ENCODE results near the gene ARHGAP10. TPM values are rescaled to one million over a fixed set of nuclear protein-coding genes. Genes with fewer than 3 reads are reported as not detected.

ARHGAP10 gene
- total and polyA plus RNA-seq, 10 of the 15 experiments (the other 5 are each of a cell fraction or from before 2014, with no cell fraction given): 1.3 to 25.8 (median 17.2) TPM

GRCh38 chr4:147683717-147684700 lies 47.9 kb upstream of the ARHGAP10 start, which contains the start of gene PRMT9 (continued):
- TF ChIP-seq ZBTB4 (CRISPR knock-in tag; IDR thresholded peaks at IDR 0.05) (no peak), BMI1 (IDR thresholded peaks at IDR 0.05; ENCODE audit: borderline replicate concordance) (no peak), SIN3A (IDR thresholded peaks at IDR 0.05; ENCODE audit: low read depth, low read length) (no peak; the same call in 1 of the 2 replicates), MTA2 (IDR thresholded peaks at IDR 0.05; ENCODE audit: low read depth) (peak; percentile 42; the same call in 1 of the 2 replicates), SMC3 (IDR thresholded peaks at IDR 0.05; ENCODE audit: borderline replicate concordance, low read length) (no peak), CREB1 (IDR thresholded peaks at IDR 0.05; ENCODE audit: low read depth) (peak; percentile 99), CTCF (IDR thresholded peaks at IDR 0.05 in 2 of 3, conservative IDR thresholded peaks at IDR 0.05 in 1 of 3; ENCODE audit: control insufficient read depth in 2 of 3, extremely low read depth in 1 of 3, insufficient read depth in 1 of 3, low read depth in 3 of 3, low read length in 3 of 3) (no peak), ZNF24 (IDR thresholded peaks at IDR 0.05) (no peak), NFYA (IDR thresholded peaks at IDR 0.05; ENCODE audit: borderline replicate concordance, low read depth, low read length) (no peak), ZBED1 (IDR thresholded peaks at IDR 0.05; ENCODE audit: borderline replicate concordance) (no peak), CHD2 (IDR thresholded peaks at IDR 0.05; ENCODE audit: borderline replicate concordance, low read depth, low read length) (peak; percentile 61; the same call in 1 of the 2 replicates), PML (IDR thresholded peaks at IDR 0.05; ENCODE audit: low read length) (peak; percentile 95), IRF3 (IDR thresholded peaks at IDR 0.05) (no peak), SMAD5 (IDR thresholded peaks at IDR 0.05; ENCODE audit: low read depth) (peak; percentile 91; the same call in 1 of the 2 replicates), E2F8 (IDR thresholded peaks at IDR 0.05; ENCODE audit: low read depth, partially characterized antibody) (no peak), PAX5 (IDR thresholded peaks at IDR 0.05; ENCODE audit: borderline replicate concordance, low read depth, low read length) (peak; percentile 78; the same call in 1 of the 2 replicates), PAX8 (IDR thresholded peaks at IDR 0.05) (no peak), BACH1 (IDR thresholded peaks at IDR 0.05; ENCODE audit: borderline replicate concordance) (peak; percentile 72), EED (IDR thresholded peaks at IDR 0.05; ENCODE audit: low read depth) (no peak), NRF1 (conservative IDR thresholded peaks at IDR 0.05; ENCODE audit: low read depth, low read length) (peak; percentile 62), RAD51 (IDR thresholded peaks at IDR 0.05) (no peak), SREBF1 (IDR thresholded peaks at IDR 0.05; ENCODE audit: low read length) (no peak)

All from GM12878 (cell line).